Smooth muscle cell (in vitro differentiated cells): ENCODE data around the gene FOLR1. TPM values are rescaled to one million over a fixed set of nuclear protein-coding genes. Genes with fewer than 3 reads are reported as not detected.
"Not testable (repeated sequence)": the region's sequence is repeated elsewhere in the genome, so short reads cannot be mapped to it uniquely, and the experiment has no call there.

Experiments used
- DNase-seq: peaks from one replicate; lab custom pipeline; 2025; ENCODE audit not compliant: unreplicated experiment; lab: John Stamatoyannopoulos, UW
- H2AFZ ChIP-seq: fragments of 200-600 bp; sonication (generic); 2 replicates; pipeline ENCODE4 v1.6.0; 2016; ENCODE audit warnings: antibody characterized with exemption, low read depth, mild to moderate bottlenecking
- H3F3A ChIP-seq: fragments of 200-600 bp; sonication (generic); 2 replicates; pipeline ENCODE4 v1.6.0; 2017; ENCODE audit warnings: antibody characterized with exemption, low read depth
- H3K27ac ChIP-seq: fragments of 200-600 bp; sonication (generic); 2 replicates; pipeline ENCODE4 v1.5.1; 2016; ENCODE audit warnings: low read depth, mild to moderate bottlenecking
- H3K27me3 ChIP-seq: fragments of 200-600 bp; sonication (generic); 2 replicates; pipeline ENCODE4 v1.6.1; 2016; ENCODE audit warnings: low read depth, mild to moderate bottlenecking
- H3K36me3 ChIP-seq: fragments of 200-600 bp; sonication (generic); 2 replicates; pipeline ENCODE4 v1.5.1; 2016; ENCODE audit warnings: low read depth
- H3K4me1 ChIP-seq: fragments of 200-600 bp; sonication (generic); 2 replicates; pipeline ENCODE4 v1.5.1; 2016; ENCODE audit warnings: low read depth
- H3K4me2 ChIP-seq: fragments of 200-600 bp; sonication (generic); 2 replicates; pipeline ENCODE4 v1.6.0; 2016; ENCODE audit warnings: mild to moderate bottlenecking
- H3K4me3 ChIP-seq: fragments of 200-600 bp; sonication (generic); 2 replicates; pipeline ENCODE4 v1.5.1; 2016; ENCODE audit warnings: mild to moderate bottlenecking
- H3K79me2 ChIP-seq: fragments of 200-600 bp; sonication (generic); 2 replicates; pipeline ENCODE4 v1.6.0; 2016; ENCODE audit warnings: low read depth, mild to moderate bottlenecking
- H3K9ac ChIP-seq: fragments of 200-600 bp; sonication (generic); 2 replicates; pipeline ENCODE4 v1.6.0; 2016; ENCODE audit warnings: low read depth
- H3K9me3 ChIP-seq: fragments of 200-600 bp; sonication (generic); replicated peaks from 2 replicates; pipeline ENCODE4 v1.5.1; 2016; ENCODE audit warnings: low read depth
- H4K20me1 ChIP-seq: fragments of 200-600 bp; sonication (generic); 2 replicates; pipeline ENCODE4 v1.6.0; 2016; ENCODE audit warnings: low read depth
- WGBS: methylation state at CpG from one replicate; pipeline ENCODE4 v1.1.7; 2016; ENCODE audit warnings: low lambda C conversion rate; 5-methylcytosine and 5-hydroxymethylcytosine counted together
- polyA plus RNA-seq: library from polyadenylated mRNA; unstranded; fragments of >200 nt; fragmentation: Nextera tagmentation; extraction: Ambion mirVana; gene quantifications from 2 replicates; pipeline ENCODE4 v1.2.1, GENCODE V29; 2016
- total RNA-seq: library from RNA; depleted of rRNA; stranded (reverse); fragments of >200 nt; gene quantifications from 2 replicates; pipeline ENCODE4 v1.2.3, GENCODE V29; 2014
- TF ChIP-seq, protein P1 (sequence below): fragments of 200-600 bp; sonication (generic); IDR thresholded peaks from 2 replicates; pipeline ENCODE4 v1.5.1; 2017; ENCODE audit warnings: borderline replicate concordance, mild to moderate bottlenecking, antibody characterized with exemption; ENCODE audit not compliant: insufficient read depth, poor library complexity, severe bottlenecking

FOLR1 gene
- total and polyA plus RNA-seq, 2 experiments from 2014 or later: 8.1 to 9.4 TPM

- Histone ChIP-seq H3F3A (no peaks in the 10 kb centered on the region), H3K4me1 (peaks cover 3% of the 10 kb centered on the region), H2AFZ (no peak overlapping the region), H3K36me3 (no peaks in the 10 kb centered on the region), H3K27ac (no peak overlapping the region), H3K9ac (no peak overlapping the region), H3K4me2 (no peak overlapping the region), H3K9me3 (no peaks in the 10 kb centered on the region), H3K27me3 (no peaks in the 10 kb centered on the region), H4K20me1 (no peaks in the 10 kb centered on the region), H3K79me2 (no peaks in the 10 kb centered on the region), H3K4me3 (no peak overlapping the region)
- DNase-seq: no peak
- WGBS: 91% methylated on average over 7 of the region's 7 CpGs
- TF ChIP-seq, protein P1, sequence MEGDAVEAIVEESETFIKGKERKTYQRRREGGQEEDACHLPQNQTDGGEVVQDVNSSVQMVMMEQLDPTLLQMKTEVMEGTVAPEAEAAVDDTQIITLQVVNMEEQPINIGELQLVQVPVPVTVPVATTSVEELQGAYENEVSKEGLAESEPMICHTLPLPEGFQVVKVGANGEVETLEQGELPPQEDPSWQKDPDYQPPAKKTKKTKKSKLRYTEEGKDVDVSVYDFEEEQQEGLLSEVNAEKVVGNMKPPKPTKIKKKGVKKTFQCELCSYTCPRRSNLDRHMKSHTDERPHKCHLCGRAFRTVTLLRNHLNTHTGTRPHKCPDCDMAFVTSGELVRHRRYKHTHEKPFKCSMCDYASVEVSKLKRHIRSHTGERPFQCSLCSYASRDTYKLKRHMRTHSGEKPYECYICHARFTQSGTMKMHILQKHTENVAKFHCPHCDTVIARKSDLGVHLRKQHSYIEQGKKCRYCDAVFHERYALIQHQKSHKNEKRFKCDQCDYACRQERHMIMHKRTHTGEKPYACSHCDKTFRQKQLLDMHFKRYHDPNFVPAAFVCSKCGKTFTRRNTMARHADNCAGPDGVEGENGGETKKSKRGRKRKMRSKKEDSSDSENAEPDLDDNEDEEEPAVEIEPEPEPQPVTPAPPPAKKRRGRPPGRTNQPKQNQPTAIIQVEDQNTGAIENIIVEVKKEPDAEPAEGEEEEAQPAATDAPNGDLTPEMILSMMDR: no peak
These were observed 12.7 kb upstream of the FOLR1 start for GRCh38 chr11:72179049-72179803.

DNA sequence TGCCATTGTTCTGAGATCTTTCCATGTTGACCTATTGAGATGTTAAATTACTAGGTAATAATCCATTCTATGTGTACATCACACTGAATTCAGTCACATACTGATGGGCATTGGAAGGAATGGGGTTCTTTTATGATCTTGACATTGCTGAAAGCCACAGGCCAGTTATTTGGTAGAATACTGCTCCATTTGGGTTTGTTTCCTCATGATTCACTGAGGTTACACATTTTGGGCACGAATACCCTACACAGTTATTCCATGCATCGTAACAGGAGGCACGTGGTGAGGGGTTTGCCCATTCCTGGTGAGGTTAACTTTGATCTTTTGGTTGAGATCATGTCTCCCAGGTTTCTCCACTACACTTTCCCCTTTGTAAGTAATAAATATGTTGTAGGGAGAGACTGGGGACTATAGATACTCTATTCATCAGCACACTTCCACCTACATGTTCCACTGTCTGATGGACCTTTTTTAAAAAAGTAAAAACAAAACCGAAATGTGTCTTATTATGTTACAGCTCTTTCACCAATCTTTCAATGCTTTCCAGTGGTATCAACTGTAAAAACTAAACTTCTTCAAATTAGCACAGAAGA is 12.0 kb upstream of the FOLR1 start:
- Histone ChIP-seq H3K9ac (no peak overlapping the region), H3K4me1 (peaks cover 3% of the 10 kb centered on the region), H3K27me3 (no peaks in the 10 kb centered on the region), H3K79me2 (no peaks in the 10 kb centered on the region), H3F3A (no peaks in the 10 kb centered on the region), H3K9me3 (no peaks in the 10 kb centered on the region), H3K4me2 (no peak overlapping the region), H2AFZ (no peak overlapping the region), H3K4me3 (no peak overlapping the region), H3K36me3 (no peaks in the 10 kb centered on the region), H4K20me1 (no peaks in the 10 kb centered on the region), H3K27ac (no peak overlapping the region)
- TF ChIP-seq, protein P1: no peak
- WGBS: 92% methylated on average over 4 of the region's 4 CpGs
- DNase-seq: no peak

DNA sequence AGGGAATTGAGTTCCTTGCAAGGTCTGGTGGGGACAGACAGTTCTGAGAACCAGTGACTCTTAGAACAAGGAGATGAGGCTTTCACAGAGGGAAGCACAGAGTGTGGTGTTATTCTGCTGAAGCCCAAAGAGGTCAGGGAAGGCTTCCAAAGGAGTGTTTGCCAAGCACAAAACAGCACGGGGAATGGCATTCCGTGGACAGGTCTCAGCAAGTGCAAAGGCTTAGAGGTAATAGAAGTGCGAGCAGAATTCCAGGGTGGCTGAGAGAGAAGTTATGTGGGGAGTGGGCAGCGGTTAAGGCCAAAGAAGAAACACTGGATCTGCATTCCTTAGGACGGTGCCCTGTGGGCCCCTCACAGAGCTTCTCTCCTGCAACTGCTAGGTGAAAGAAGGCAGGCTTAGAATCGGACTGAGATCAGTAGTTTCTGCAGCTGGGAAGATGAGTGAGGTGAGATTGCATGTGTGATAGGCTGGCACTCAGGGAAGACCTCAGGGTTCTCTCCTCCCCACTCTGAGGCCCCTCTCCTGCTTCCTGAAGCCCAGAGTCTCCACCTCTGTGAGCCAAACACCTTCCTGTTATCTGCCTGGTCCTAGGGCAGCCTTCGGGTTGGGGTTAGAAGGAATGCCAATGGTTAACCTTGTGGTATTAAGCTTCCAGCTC is 10.9 kb upstream of the FOLR1 start:
- H3K79me2 ChIP-seq, DNase-seq, H3K9me3 ChIP-seq, H3K4me1 ChIP-seq, H3K9ac ChIP-seq, H3K4me3 ChIP-seq, H2AFZ ChIP-seq, H3F3A ChIP-seq, H4K20me1 ChIP-seq, H3K27ac ChIP-seq, H3K36me3 ChIP-seq, H3K27me3 ChIP-seq: not testable (repeated sequence)
- H3K4me2 ChIP-seq: peak overlapping the region; percentile 35
- WGBS: 56% methylated on average over 6 of the region's 7 CpGs

- not testable (repeated sequence) for H2AFZ ChIP-seq, H3K79me2 ChIP-seq, H3K9ac ChIP-seq, H3K27ac ChIP-seq, H3K27me3 ChIP-seq, H3K4me2 ChIP-seq, H3F3A ChIP-seq, DNase-seq, H3K9me3 ChIP-seq, H4K20me1 ChIP-seq, H3K36me3 ChIP-seq, H3K4me3 ChIP-seq, H3K4me1 ChIP-seq
- WGBS: 69% methylated on average over 3 of the region's 3 CpGs
These were observed 10.4 kb upstream of the FOLR1 start for GRCh38 chr11:72181553-72181958.
